GM23338 (cell line): ENCODE results near the gene CYTH3.

Experiments used
- CREB1 ChIP-seq: fragments of 250-450 bp; sonication (Bioruptor Pico); IDR thresholded peaks from 2 replicates; pipeline ENCODE4 v1.5.0; 2020; ENCODE audit warnings: low read depth, mild to moderate bottlenecking, moderate library complexity
- EZH2 ChIP-seq: fragments of 200-600 bp; sonication (generic); IDR thresholded peaks from one replicate; pipeline ENCODE4 v1.8.0; 2017; ENCODE audit warnings: antibody characterized with exemption, mild to moderate bottlenecking, low read depth; ENCODE audit not compliant: unreplicated experiment
- EZH2phosphoT487 ChIP-seq: fragments of 200-600 bp; sonication (generic); IDR thresholded peaks from one replicate; pipeline ENCODE4 v1.8.1; 2018; ENCODE audit warnings: antibody characterized with exemption; ENCODE audit not compliant: unreplicated experiment
- JUNB ChIP-seq: IDR thresholded peaks from one replicate; pipeline ENCODE4 v1.6.1; 2016; ENCODE audit warnings: antibody characterized with exemption; ENCODE audit not compliant: unreplicated experiment
- NANOG ChIP-seq: IDR thresholded peaks from 2 replicates; pipeline ENCODE4 v1.6.1; 2016; ENCODE audit warnings: antibody characterized with exemption, borderline replicate concordance
- POLR2AphosphoS5 ChIP-seq: IDR thresholded peaks from 2 replicates; pipeline ENCODE4 v1.6.1; 2016; ENCODE audit warnings: antibody characterized with exemption, low read depth
- REST ChIP-seq: IDR thresholded peaks from one replicate; pipeline ENCODE4 v1.6.1; 2018; ENCODE audit warnings: antibody characterized with exemption; ENCODE audit not compliant: unreplicated experiment
- STAT1 ChIP-seq: IDR thresholded peaks from one replicate; pipeline ENCODE4 v1.6.1; 2016; ENCODE audit warnings: antibody characterized with exemption; ENCODE audit not compliant: unreplicated experiment
- ZNF114 ChIP-seq: fragments of 250-450 bp; sonication (Bioruptor Pico); IDR thresholded peaks from 2 replicates; pipeline ENCODE4 v1.5.0; 2020; ENCODE audit warnings: mild to moderate bottlenecking, moderate library complexity
- ZNF331 ChIP-seq: fragments of 250-450 bp; sonication (Bioruptor Pico); IDR thresholded peaks from 2 replicates; pipeline ENCODE4 v1.5.0; 2020; ENCODE audit warnings: low read depth, mild to moderate bottlenecking, moderate library complexity
- TF ChIP-seq, protein P1 (sequence below), 2 experiments: fragments of 200-600 bp in 1 of 2; sonication (generic) in 1 of 2; conservative IDR thresholded peaks; 2 replicates each; pipeline versions ENCODE4 v1.5.1 to v1.6.1; 2016 to 2017; ENCODE audit warnings: antibody characterized with exemption in 2 of 2, low read depth in 2 of 2, mild to moderate bottlenecking in 2 of 2, moderate library complexity in 1 of 2
- TF ChIP-seq, protein P2 (sequence below): IDR thresholded peaks from 2 replicates; pipeline ENCODE4 v1.6.1; 2016; ENCODE audit warnings: antibody characterized with exemption

- TF ChIP-seq, protein P1, sequence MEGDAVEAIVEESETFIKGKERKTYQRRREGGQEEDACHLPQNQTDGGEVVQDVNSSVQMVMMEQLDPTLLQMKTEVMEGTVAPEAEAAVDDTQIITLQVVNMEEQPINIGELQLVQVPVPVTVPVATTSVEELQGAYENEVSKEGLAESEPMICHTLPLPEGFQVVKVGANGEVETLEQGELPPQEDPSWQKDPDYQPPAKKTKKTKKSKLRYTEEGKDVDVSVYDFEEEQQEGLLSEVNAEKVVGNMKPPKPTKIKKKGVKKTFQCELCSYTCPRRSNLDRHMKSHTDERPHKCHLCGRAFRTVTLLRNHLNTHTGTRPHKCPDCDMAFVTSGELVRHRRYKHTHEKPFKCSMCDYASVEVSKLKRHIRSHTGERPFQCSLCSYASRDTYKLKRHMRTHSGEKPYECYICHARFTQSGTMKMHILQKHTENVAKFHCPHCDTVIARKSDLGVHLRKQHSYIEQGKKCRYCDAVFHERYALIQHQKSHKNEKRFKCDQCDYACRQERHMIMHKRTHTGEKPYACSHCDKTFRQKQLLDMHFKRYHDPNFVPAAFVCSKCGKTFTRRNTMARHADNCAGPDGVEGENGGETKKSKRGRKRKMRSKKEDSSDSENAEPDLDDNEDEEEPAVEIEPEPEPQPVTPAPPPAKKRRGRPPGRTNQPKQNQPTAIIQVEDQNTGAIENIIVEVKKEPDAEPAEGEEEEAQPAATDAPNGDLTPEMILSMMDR (conservative IDR thresholded peaks at IDR 0.05; ENCODE audit: low read depth in 2 of 2), result no peak
- no peak for TF ChIP-seq EZH2
- TF ChIP-seq POLR2AphosphoS5, result no peak
- TF ChIP-seq JUNB, result no peak
- no peak for TF ChIP-seq REST
- no peak for TF ChIP-seq NANOG
- no peak for TF ChIP-seq ZNF331 (CRISPR knock-in tag)
- no peak for TF ChIP-seq EZH2phosphoT487
- TF ChIP-seq STAT1, result no peak
- TF ChIP-seq ZNF114 (CRISPR knock-in tag), result no peak
- no peak for TF ChIP-seq CREB1 (CRISPR knock-in tag)
- TF ChIP-seq, protein P2, sequence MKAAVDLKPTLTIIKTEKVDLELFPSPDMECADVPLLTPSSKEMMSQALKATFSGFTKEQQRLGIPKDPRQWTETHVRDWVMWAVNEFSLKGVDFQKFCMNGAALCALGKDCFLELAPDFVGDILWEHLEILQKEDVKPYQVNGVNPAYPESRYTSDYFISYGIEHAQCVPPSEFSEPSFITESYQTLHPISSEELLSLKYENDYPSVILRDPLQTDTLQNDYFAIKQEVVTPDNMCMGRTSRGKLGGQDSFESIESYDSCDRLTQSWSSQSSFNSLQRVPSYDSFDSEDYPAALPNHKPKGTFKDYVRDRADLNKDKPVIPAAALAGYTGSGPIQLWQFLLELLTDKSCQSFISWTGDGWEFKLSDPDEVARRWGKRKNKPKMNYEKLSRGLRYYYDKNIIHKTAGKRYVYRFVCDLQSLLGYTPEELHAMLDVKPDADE, result no peak
Measured at GRCh38 chr7:6241607-6241973, 30.8 kb downstream of the CYTH3 start.
